Brain pericyte (primary cell): ENCODE results near the gene GALR2.
"Not testable (repeated sequence)": the region's sequence is repeated elsewhere in the genome, so short reads cannot be mapped to it uniquely, and the experiment has no call there.

Experiments used
- DNase-seq: peaks from one replicate; pipeline ENCODE4 v3.0.0-alpha.2; 2012; ENCODE audit warnings: low read depth, low spot score

The GALR2 gene

DNA sequence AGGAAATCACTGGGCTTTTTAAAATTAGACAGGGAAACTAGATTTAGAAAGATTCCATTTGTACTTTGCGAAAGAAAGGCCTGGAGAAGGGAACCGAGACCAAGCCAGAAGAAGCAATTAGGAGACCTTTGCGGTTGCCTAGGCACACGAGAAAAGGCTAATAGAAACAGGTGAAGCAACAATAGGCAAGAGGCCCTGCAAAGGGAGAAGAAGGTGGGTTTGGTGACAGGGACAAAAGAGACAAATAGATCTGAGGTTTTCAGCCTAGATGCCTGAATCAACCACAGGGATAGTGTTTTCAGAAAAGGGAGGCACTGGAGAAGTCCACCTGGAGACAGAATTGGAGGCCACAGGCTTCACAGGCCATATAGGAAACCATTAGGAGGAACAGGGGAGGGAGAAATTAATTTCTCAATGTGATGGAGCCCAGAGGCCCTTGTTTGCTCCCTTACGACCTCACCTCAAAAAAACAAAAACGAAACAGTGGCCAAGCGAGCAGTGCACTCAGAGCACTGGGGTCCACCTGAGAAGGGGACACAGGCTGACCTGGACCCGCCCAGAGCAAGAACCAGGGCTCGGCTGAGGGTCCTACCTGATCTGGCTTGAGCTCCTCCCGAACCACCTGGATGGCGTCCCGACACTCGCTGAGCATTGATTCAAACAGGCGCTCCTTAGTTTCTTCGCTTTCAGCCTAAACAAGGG, 24.6 kb upstream of the GALR2 start:
- no peak for DNase-seq

DNA sequence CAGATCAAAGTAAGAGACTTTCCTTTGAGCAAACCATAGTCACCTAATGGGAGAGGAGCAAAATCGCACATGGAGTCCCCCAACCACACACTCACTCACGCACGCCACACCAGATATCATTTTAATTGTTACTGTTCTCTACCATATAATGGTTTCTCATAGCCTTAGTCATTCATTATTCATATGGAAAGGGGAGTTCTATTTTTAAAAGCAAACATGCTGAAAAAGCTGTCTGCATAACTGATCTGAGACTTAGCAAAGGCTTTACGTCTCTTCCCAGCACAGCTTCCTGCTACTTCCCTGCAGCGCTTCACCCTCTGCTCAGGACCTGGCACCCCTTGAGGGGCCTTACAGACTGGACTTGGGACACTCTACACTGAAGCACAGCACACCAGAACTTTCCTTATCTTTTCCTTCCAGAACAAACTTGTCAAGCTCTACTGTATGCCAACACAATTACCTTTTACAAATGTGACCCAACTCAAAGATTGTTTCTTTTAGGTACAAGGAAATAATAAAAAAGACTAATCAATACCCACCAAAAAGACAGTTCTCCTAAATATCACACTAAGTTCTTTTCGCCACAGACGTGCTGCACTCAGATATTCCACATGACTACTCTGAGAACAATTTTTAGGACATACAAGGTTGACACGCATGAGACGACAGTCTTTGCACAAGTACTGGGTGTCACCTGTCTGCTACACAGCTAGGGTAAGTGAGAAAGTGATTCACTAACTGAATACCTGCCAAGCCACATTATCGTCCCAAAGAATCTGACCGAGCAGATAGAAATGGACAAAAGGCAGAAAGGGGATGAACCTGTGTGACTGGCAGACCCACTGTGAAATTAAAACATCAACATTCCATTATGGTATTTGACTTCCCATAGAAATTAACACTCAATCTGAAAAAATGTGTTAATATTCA, 23.8 kb upstream of the GALR2 start:
- DNase-seq: no peak

DNA sequence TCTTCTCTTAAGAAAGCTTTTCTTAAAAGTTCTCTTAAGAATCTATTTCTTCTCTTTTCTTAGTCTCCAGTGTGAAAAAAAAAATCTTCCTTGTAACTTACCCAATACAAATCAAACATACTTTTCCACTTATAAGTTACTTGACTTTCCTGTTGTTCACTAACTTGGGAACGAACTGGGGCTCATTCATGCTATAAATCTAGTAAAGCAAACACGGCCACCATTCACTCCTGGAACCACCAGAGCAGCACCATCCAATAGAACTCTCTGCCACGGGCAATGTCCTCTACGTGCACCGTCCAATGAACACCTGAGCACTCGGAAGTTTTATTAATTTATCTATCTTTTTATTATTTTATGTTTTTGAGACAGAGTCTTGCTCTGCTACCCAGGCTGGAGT, 23.0 kb upstream of the GALR2 start:
- DNase-seq: no peak

DNA sequence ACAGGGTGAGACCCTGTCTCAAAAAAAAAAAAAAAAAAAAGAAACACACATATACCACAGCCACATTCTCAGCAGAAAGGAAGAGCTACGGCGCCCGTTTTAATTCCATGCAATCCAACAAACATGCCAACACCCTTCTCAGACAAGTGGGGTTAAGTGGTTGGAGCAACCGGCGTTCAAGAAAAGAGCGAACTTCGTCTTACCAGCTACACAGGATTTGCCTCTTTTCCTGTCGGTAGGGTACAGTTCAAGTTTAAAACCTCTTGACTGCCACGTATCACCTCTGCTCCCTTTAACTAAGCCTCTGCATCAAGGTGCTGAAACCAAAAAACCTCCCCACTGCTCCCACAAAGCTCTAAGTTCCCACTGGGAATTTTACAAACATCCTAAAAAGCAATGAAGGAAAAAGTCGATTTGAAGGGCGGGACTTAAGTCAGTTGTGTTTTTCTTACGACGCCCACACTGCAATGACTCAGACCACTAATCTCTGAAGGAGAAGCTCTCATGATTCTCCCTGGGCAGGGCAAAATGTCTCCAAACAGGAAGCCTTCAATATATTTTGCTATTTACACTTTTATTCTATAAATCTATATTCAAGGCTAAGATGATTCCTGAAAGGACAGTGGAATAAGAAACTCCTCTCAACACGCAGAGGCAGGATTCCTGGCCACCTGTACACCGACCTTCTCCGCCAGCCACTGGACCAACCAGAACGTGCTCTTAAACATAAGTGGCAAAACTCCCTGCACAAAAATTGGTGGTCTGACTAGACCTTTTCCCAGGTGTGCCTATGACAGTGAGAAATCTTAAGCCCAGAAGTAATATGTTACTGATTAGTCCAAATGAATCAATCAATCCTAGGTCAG, 21.1 kb upstream of the GALR2 start:
- DNase-seq: no peak

DNA sequence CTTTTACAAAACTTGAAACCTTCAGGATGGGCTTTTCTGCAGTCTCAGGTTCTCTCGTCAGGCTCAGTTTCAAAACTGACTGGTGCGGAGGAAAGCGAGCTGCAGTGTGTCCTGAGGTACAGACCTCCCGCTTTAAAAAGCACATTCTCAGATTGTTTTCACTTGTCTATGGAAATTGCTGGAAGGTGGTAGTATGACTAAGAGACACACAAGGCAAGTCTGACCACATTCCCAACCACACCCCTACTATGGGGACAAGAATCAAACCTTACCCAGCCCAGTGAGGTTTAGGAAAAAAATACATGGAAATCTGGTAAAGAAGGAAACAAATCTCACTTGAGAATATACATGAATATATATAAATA, 20.5 kb upstream of the GALR2 start:
- DNase-seq: no peak

DNA sequence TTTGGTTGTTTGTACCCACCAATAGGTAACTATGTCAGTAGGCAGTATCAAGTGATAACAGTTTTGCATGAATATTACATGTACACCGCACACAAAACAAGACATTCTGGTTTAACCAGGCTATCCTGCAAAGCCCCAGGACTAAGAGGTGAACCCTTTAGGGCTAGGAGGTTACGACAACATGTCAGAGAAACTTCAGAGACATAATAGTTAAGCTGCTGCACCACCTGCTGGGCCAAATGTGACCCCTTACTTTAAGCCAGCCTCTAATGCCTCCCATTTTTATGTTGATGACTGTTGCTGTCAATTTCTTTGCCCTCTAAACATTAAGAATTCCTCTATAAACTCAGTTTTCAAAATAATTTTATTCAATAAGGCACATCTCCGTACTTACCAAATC, 17.7 kb upstream of the GALR2 start:
- DNase-seq: no peak

DNA sequence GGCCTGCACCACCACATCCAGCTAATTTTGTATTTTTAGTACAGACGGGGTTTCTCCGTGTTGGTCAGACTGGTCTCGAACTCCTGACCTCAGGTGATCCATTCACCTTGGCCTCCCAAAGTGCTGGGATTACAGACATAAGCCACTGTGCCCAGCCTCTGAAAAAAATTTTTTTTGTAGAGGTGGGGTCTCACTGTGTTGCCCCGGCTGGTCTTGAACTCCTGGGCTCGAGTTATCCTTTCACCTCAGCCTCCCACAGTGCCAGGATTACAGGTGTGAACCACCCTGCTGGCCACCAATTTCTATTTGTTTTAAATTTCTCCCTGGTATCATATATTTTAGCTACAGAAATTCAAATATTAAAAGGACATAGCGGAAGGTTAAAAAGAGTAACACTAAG, 16.3 kb upstream of the GALR2 start:
- not testable (repeated sequence) for DNase-seq

DNA sequence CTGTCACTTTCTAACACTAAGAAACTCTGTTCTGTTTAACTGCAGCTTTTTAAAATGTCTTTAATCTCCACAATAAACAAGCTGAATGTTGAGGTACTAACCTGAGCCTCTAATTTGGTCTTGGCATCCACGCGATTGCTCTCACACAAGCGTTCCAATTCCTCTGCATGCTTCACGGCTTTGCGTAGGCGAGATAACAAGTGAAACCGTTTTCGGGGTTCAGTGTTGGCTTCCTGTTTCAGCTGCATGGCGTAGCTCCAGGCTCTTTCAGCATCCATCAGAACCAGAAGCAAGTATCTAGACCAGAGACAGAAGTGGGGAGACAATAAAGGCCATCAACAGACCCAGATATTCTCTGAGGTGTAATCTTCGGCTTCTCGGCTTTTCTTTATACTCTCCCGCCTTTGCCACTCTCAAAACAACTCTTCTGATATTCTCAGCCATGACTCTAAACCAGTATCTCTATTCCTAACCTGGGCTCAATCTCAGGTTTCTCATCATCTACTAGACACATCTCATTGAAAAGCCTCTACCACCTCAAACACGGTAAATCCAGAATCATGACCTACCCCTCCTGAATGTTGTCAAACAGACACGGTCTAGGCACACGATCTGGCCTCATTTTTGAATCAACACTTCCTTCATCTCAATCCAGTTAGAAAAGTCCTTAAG, 10.6 kb upstream of the GALR2 start:
- DNase-seq: no peak

DNA sequence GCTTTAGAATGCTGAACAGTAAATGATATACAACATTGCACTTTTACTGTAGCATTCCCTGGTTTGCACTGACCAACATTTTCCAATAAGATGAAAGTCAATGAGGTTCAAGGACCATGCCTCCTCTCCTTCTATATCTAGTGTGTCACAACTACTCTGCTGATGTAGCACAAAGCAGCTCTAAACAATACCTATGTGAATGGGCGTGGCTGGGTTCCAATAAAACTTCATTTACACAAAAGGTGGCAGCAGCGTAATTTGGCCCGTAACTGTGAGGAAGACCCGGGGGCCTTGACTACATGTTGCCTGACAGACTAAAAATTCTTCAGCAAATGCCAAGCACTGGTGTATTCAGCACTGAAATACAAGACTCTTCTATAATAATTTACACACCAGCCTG, 8.8 kb upstream of the GALR2 start:
- no peak for DNase-seq

DNA sequence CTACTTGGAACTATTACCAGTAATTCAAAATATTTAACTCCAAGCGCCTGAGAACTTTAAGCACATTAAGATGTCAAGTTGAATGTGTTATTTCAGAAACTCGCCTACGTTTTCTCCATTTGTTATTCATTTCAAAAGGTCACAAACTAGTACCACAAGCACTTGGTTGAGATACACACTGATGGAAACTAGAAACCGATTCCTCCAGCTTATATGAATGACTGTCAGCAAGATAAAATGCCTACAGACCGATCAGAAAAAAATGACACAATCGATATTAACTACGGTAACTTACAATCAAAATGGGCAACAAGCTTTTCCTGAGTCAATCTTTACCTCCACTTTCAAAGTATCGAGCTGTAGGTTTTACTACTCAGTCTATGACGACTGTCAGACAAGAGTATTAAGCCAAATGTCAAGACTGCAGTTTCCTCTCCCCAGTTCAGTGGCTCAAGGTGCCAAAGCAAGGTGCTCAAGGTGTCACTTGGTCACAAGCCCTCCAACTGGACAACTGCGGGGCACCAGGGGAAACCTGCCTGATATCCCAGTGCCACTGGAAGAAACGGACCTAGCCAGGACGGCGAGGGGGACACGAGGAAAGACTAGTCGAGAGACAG, 2.9 kb upstream of the GALR2 start:
- no peak for DNase-seq

DNA sequence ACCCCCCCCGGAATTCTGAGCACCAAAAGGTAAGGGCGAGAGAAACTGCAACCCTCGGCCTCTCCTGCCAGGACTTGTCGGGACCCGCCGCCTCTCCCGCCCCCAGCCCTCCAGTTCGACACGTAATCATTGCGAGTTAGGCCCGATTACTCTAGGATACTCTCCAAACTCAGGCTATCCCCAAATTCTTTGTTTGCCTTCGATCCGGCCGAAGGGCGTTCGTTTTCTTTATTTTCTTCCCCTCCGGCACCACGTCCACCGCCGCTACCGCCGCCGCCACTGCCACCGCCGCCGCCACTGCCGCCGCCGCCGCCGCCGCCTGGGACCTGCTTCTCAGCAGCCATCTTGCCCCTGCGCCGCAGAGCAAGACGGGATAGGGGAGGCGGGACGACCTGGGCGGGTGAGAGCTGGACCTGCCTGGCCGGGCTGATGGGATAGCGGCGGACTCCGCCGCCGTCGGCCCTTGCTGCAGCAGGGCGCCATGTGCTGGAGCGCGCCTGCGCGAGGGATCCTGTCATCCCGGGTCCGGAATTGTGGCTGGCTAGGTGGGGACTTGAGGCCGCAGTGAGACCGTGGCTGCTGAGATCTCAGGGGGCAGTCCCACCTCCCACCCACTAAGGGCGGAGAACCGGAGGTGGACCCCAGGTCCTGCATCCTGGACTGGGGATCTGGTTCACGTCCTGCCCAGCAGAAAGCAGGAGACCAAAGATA, 2.3 kb upstream of the GALR2 start, which contains the start of gene SRP68:
Gene SRP68, minus strand, starts transcription at position 370 of the 711 bp plus-strand sequence. Its CDS starts 26 bp downstream, at position 344.
- DNase-seq: peak; percentile 79

DNA sequence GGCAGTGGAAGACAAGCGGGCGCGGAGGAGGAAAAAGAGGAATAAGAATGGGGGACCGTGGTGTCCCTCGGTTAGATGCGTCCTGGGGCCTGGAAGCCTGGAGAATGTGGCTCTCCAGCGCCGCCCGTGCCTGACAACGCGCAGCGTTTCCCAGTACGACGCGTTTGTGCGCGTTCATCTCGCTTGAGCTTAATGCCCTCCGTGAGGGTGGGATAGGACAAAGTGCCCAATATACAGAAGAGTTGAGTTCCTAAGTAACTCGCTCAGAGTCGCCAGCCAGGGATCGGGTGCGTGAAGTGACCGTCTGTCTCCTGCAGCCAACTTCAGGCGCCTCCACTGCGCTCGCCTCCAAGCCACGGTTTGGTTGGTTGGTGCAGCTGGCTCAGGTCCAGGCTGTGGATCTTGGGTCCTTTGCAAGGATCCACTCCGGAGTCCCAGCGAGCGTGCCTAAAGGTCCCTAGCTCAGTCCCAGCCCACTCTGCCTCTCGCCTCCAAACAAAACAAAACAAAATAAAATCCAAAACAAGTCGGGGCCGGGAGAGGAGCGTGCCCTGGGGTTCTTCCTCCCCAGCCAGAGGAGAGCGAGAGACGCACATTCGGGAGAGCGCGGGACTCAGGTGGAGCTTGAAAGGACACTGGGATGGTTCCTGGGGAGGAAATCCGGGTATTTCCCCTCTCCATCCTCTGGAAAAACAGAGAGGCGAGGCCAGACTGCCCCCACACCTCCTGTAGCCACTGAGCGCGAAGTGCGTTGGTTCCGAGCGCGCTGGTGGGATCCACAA, 974 bp downstream of the GALR2 start:
- no peak for DNase-seq

DNA sequence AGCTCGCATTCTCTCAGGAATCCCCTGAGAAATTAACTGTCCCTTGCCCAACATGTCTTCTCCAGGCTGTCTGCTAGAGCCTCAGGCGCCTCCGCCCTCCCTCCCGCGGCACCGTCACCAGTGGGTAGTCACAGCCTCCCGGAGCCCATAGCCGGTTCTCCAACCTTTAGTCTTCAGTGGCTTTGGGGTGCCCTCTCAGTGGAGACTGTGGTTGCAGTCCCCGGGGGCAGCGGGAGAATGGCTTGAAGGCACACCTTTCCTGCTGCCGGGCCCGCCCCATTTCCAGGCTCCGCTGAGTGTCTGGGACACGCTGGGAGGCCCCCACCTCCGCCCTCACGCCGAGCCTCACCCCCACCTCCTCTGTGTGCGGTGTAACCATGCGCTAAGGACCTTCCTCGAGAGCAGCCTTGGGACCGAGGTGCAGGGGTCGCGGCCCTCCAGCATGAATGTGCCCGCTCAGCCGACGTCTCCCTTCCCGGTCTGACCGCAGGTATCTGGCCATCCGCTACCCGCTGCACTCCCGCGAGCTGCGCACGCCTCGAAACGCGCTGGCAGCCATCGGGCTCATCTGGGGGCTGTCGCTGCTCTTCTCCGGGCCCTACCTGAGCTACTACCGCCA, 1.7 kb downstream of the GALR2 start:
- no peak for DNase-seq

DNA sequence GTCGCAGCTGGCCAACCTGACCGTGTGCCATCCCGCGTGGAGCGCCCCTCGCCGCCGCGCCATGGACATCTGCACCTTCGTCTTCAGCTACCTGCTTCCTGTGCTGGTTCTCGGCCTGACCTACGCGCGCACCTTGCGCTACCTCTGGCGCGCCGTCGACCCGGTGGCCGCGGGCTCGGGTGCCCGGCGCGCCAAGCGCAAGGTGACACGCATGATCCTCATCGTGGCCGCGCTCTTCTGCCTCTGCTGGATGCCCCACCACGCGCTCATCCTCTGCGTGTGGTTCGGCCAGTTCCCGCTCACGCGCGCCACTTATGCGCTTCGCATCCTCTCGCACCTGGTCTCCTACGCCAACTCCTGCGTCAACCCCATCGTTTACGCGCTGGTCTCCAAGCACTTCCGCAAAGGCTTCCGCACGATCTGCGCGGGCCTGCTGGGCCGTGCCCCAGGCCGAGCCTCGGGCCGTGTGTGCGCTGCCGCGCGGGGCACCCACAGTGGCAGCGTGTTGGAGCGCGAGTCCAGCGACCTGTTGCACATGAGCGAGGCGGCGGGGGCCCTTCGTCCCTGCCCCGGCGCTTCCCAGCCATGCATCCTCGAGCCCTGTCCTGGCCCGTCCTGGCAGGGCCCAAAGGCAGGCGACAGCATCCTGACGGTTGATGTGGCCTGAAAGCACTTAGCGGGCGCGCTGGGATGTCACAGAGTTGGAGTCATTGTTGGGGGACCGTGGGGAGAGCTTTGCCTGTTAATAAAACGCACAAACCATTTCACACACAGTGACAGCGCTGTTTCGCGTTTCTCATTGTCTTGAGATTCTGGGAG, 2.4 kb downstream of the GALR2 start:
- DNase-seq: no peak

DNA sequence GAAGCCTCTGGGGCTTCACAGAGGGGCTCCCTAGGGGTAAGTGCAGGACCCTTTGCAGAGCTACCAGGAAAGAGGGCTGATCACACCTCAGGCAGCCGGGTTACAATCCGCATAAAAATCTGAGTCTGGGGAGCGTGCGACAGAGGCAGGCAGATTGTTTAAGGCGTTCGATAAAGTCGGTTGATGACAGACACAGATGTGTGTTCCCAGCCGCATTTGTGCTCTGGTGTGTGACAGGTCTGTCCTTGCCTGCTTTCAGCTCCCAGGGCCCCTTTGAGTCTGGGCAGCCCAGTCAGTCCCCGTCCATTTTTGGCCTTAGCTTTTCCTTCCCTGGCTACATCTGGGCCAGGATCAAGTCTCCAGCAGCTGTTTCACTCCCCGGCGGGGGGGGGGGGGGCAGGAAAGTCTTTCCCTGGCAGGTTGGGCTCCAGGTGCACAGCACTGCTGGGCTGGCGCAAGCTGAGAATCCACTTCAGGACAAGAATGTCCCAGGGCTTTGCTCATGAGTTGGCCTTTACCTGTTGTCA, 3.1 kb downstream of the GALR2 start:
- DNase-seq: no peak

DNA sequence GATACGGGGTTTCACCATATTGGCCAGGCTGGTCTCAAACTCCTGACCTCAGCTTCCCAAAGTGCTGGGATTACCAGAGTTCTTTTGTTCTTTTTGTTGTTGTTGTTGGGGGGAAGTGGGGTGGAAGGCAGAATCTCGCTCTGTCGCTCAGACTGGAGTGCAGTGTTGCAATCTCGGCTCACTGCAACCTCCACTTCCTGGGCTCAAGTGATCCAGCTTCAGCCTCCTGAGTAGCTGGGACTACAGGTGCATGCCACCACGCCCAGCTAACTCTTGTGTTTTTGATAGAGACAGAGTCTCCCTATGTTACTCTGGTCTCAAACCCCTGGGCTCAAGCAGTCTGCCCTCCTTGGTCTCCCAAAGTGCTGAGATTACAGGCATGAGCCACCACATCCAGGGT, 3.8 kb downstream of the GALR2 start:
- not testable (repeated sequence) for DNase-seq

DNA sequence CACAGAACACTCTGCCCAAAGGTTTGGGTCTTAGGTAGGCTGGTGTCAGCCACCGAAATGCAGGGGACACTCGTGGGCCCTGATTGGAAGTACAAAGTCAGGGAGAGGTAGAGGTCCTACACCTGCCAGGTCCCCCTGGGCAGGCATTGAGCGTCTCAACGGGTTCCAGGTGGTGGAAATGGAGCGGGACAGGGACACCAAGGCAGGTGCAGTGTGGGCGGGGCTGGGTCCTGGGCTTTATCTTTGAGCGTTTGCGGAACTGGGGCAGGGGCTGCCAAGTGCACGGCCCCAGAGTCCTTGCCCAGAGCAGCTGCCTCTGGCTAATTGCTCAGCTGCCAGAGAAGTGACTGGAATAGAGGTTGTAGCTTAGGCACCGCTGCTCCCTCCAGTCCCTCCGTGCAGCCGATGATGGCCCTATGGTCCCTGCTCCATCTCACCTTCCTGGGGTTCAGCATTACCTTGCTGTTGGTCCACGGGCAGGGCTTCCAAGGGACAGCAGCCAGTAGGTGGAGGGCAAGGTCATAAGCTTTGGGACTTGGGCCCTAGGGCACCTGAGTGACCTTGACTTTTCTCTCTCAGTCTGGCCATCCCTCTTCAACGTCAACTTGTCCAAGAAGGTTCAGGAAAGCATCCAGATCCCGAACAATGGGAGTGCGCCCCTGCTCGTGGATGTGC, 4.4 kb downstream of the GALR2 start, which contains the start of gene ZACN:
Gene ZACN, plus strand, starts transcription at position 323 of the 675 bp plus-strand sequence. Its CDS starts 83 bp downstream, at position 406.
- DNase-seq: no peak
